Endodermal cell (in vitro differentiated cells): ENCODE measurements around the gene FAM168A. TPM values are rescaled to one million over a fixed set of nuclear protein-coding genes. Genes with fewer than 3 reads are reported as not detected.
"Not testable (repeated sequence)": the region's sequence is repeated elsewhere in the genome, so short reads cannot be mapped to it uniquely, and the experiment has no call there.

Source experiments
- DNase-seq: peaks from one replicate; pipeline ENCODE4 v3.0.0-alpha.2; 2017
- H3K27ac ChIP-seq: 2 replicates; pipeline ENCODE4 v1.5.1; 2013; ENCODE audit warnings: mild to moderate bottlenecking, low read depth, low read length, moderate library complexity
- H3K27me3 ChIP-seq: 2 replicates; pipeline ENCODE4 v1.6.1; 2013; ENCODE audit warnings: mild to moderate bottlenecking, low read length, moderate library complexity; ENCODE audit not compliant: insufficient read depth, control insufficient read depth, poor library complexity, severe bottlenecking
- H3K36me3 ChIP-seq: 2 replicates; pipeline ENCODE4 v1.7.0; 2013; ENCODE audit warnings: mild to moderate bottlenecking, low read length, moderate library complexity; ENCODE audit not compliant: control insufficient read depth, insufficient read depth
- H3K4me1 ChIP-seq: one replicate; pipeline ENCODE4 v1.7.0; 2013; ENCODE audit warnings: low read length; ENCODE audit not compliant: control insufficient read depth, insufficient read depth
- H3K4me3 ChIP-seq: 2 replicates; pipeline ENCODE4 v1.5.1; 2013; ENCODE audit warnings: mild to moderate bottlenecking, low read length, moderate library complexity
- H3K9ac ChIP-seq: 2 replicates; pipeline ENCODE4 v1.6.1; 2013; ENCODE audit warnings: mild to moderate bottlenecking, low read length, moderate library complexity; ENCODE audit not compliant: poor library complexity, severe bottlenecking; ENCODE audit errors: extremely low read depth
- H3K9me3 ChIP-seq: 2 replicates; pipeline ENCODE4 v1.6.1; 2013; ENCODE audit warnings: mild to moderate bottlenecking, low read length, moderate library complexity; ENCODE audit not compliant: control insufficient read depth
- H3K27ac Mint-ChIP-seq: 2 replicates; pipeline ENCODE4 v1.8.0; 2020; ENCODE audit warnings: mixed read lengths
- H3K27me3 Mint-ChIP-seq: 2 replicates; pipeline ENCODE4 v1.8.0; 2021; ENCODE audit warnings: mild to moderate bottlenecking, mixed read lengths; ENCODE audit not compliant: insufficient read depth
- H3K36me3 Mint-ChIP-seq: 2 replicates; pipeline ENCODE4 v1.8.0; 2020; ENCODE audit warnings: low read depth, mixed read lengths
- H3K4me1 Mint-ChIP-seq: 2 replicates; pipeline ENCODE4 v1.8.0; 2020; ENCODE audit warnings: mixed read lengths
- H3K4me3 Mint-ChIP-seq: 2 replicates; pipeline ENCODE4 v1.8.0; 2020; ENCODE audit warnings: mild to moderate bottlenecking, moderate library complexity, mixed read lengths
- H3K9me3 Mint-ChIP-seq: 2 replicates; pipeline ENCODE4 v1.8.0; 2020; ENCODE audit warnings: mild to moderate bottlenecking, mixed read lengths
- CTCF ChIP-seq: fragments of 200-600 bp; sonication (generic); conservative IDR thresholded peaks from 2 replicates; pipeline ENCODE4 v1.5.0; 2021; ENCODE audit warnings: antibody characterized with exemption, mild to moderate bottlenecking
- WGBS, 2 experiments: methylation state at CpG; one replicate each; pipeline versions ENCODE4 v1.1.5 to v1.1.7; 2013; ENCODE audit warnings: missing lambda C conversion rate in 2 of 2, mixed read lengths in 1 of 2; ENCODE audit not compliant: insufficient coverage in 1 of 2, insufficient read length in 1 of 2; 5-methylcytosine and 5-hydroxymethylcytosine counted together
- total RNA-seq, 2 donors: library from RNA; stranded (reverse); fragmentation: NEBNext Ultra II Directional in 1 of 2; extraction: Animal tissue kit (Norgen Biotek cat#: 25700) in 1 of 2; gene quantifications; 2 replicates in 1 of 2; 3 replicates in 1 of 2; pipeline ENCODE4 v1.2.1, GENCODE V29; 2021

Gene FAM168A
- total RNA-seq, 2 donors from 2014 or later = 27.4 to 31.6 TPM

- 85 to 100% methylated on average over 1 of the region's 1 CpG for WGBS, 2 experiments
- H3K4me1 Mint-ChIP-seq = peaks cover 12% of the 10 kb centered on the region
- peaks cover 4% of the 10 kb centered on the region for H3K4me1 ChIP-seq
- no peaks in the 10 kb centered on the region for H3K27me3 Mint-ChIP-seq
- H3K36me3 Mint-ChIP-seq = peaks cover 5% of the 10 kb centered on the region
- no peak overlapping the region for H3K27ac ChIP-seq
- H3K9ac ChIP-seq = no peak overlapping the region
- peaks cover 6% of the 10 kb centered on the region for H3K36me3 ChIP-seq
- peaks cover 18% of the 10 kb centered on the region for H3K9me3 ChIP-seq
- DNase-seq = no peak
- H3K4me3 ChIP-seq = no peak overlapping the region
- no peak for TF ChIP-seq CTCF
- no peak overlapping the region for H3K27ac Mint-ChIP-seq
- no peak overlapping the region for H3K4me3 Mint-ChIP-seq
- no peaks in the 10 kb centered on the region for H3K27me3 ChIP-seq
- H3K9me3 Mint-ChIP-seq = peaks cover 13% of the 10 kb centered on the region
Observed at GRCh38 chr11:73473252-73473651, 124.7 kb downstream of the FAM168A start.

- not testable (repeated sequence) for H3K4me1 ChIP-seq, H3K9ac ChIP-seq, H3K27ac Mint-ChIP-seq, H3K9me3 ChIP-seq, H3K27me3 Mint-ChIP-seq, H3K4me3 Mint-ChIP-seq, H3K4me3 ChIP-seq, DNase-seq, H3K36me3 Mint-ChIP-seq, H3K9me3 Mint-ChIP-seq, H3K27ac ChIP-seq, H3K27me3 ChIP-seq, H3K36me3 ChIP-seq, H3K4me1 Mint-ChIP-seq
- 94 to 97% methylated on average over 12 to 13 of the region's 13 CpGs for WGBS, 2 experiments
Observed at GRCh38 chr11:73470036-73470612, 127.8 kb downstream of the FAM168A start.

GRCh38 chr11:73469401-73469800 lies 128.5 kb downstream of the FAM168A start:
- no peak for TF ChIP-seq CTCF
- H3K27me3 ChIP-seq = no peaks in the 10 kb centered on the region
- H3K27me3 Mint-ChIP-seq = no peaks in the 10 kb centered on the region
- H3K9me3 Mint-ChIP-seq = no peaks in the 10 kb centered on the region
- H3K27ac Mint-ChIP-seq = no peak overlapping the region
- H3K4me3 Mint-ChIP-seq = no peak overlapping the region
- H3K9ac ChIP-seq = no peak overlapping the region
- WGBS, 2 experiments = 92 to 93% methylated on average over 2 to 3 of the region's 3 CpGs
- no peak overlapping the region for H3K27ac ChIP-seq
- H3K36me3 ChIP-seq = no peaks in the 10 kb centered on the region
- DNase-seq = no peak
- H3K4me1 ChIP-seq = no peaks in the 10 kb centered on the region
- H3K4me1 Mint-ChIP-seq = peaks cover under 1% of the 10 kb centered on the region
- no peak overlapping the region for H3K4me3 ChIP-seq
- no peaks in the 10 kb centered on the region for H3K9me3 ChIP-seq
- no peaks in the 10 kb centered on the region for H3K36me3 Mint-ChIP-seq
